Measurements from ENCODE around the gene RHBDL2. TPM values are rescaled to one million over a fixed set of nuclear protein-coding genes. Genes with fewer than 3 reads are reported as not detected.

Gene RHBDL2
- total and polyA plus RNA-seq, 9 of the 15 experiments (the other 6 are each of a cell fraction or from before 2014, with no cell fraction given) = not detected

- TF ChIP-seq ZNF280B (CRISPR knock-in tag; IDR thresholded peaks at IDR 0.05) (no peak), ZNF133 (CRISPR knock-in tag; IDR thresholded peaks at IDR 0.05) (no peak), XRCC3 (IDR thresholded peaks at IDR 0.05) (no peak), MTF1 (CRISPR knock-in tag; IDR thresholded peaks at IDR 0.05; ENCODE audit: borderline replicate concordance) (no peak), HINFP (tag; conservative IDR thresholded peaks at IDR 0.05; ENCODE audit: low read depth) (no peak), SLC30A9 (CRISPR knock-in tag; IDR thresholded peaks at IDR 0.05) (no peak), ZNF140 (CRISPR knock-in tag; IDR thresholded peaks at IDR 0.05) (no peak), ASH1L (IDR thresholded peaks at IDR 0.05; ENCODE audit: borderline replicate concordance, low read depth, partially characterized antibody) (no peak), FOXO4 (CRISPR knock-in tag; IDR thresholded peaks at IDR 0.05) (no peak), ATF6 (CRISPR knock-in tag; IDR thresholded peaks at IDR 0.05) (no peak), ZFP36 (IDR thresholded peaks at IDR 0.05; ENCODE audit: low read depth, low read length, partially characterized antibody) (no peak), TFE3 (CRISPR knock-in tag; IDR thresholded peaks at IDR 0.05) (no peak), ZNF592 (IDR thresholded peaks at IDR 0.05) (peak; percentile 41; the same call in 1 of the 2 replicates), ZNF165 (CRISPR knock-in tag; IDR thresholded peaks at IDR 0.05; ENCODE audit: borderline replicate concordance) (no peak), PHB (CRISPR knock-in tag; IDR thresholded peaks at IDR 0.05) (no peak)
These were observed 26.2 kb downstream of the RHBDL2 start (continued) for GRCh38 chr1:38915352-38915948.

All from K562 (cell line).